Measurements from ENCODE around the gene WASHC2C.
"Not testable (repeated sequence)": the region's sequence is repeated elsewhere in the genome, so short reads cannot be mapped to it uniquely, and the experiment has no call there.

GRCh38 chr10:45721503-45721902, 5.6 kb upstream of the WASHC2C start:
- not testable (repeated sequence) for TF ChIP-seq CTCF (conservative IDR thresholded peaks at IDR 0.05; ENCODE audit: low read depth, low read length); EZH2phosphoT487 (IDR thresholded peaks at IDR 0.05; ENCODE audit: borderline replicate concordance, low read length); EZH2 (IDR thresholded peaks at IDR 0.05; ENCODE audit: low read length, unreplicated experiment)
